GM12878 (cell line): Measurements from ENCODE around the gene XIRP1. TPM values are rescaled to one million over a fixed set of nuclear protein-coding genes. Genes with fewer than 3 reads are reported as not detected.

Source experiments
- ATAC-seq: fragments of 200-7000 bp; cut with Tn5 transposase; 3 replicates; pipeline ENCODE4 v1.9.1; 2020; ENCODE audit warnings: mild to moderate bottlenecking, moderate library complexity
- BruUV-seq: library from RNA; stranded (reverse); fragments of 400-500 nt; replicated peaks from 2 replicates; lab custom pipeline; 2021; lab: Mats Ljungman, UMichigan
- CTCF ChIA-PET: fragments of 300-600 bp; sonication (Branson Sonifier 250); formaldehyde crosslinking; extraction: SDS; loops from one replicate; lab custom pipeline; 2021; ENCODE audit warnings: inconsistent platforms; lab: Yijun Ruan, JAX
- POLR2A ChIA-PET: fragments of 350-600 bp; formaldehyde crosslinking; extraction: SDS; loops from one replicate; lab custom pipeline; 2021; ENCODE audit warnings: inconsistent platforms; lab: Charles Lee
- RAD21 ChIA-PET: fragments of 300-600 bp; sonication (Branson Sonifier 250); formaldehyde crosslinking; loops from one replicate; lab custom pipeline; 2023; ENCODE audit warnings: antibody characterized with exemption; ENCODE audit not compliant: unreplicated experiment; lab: Charles Lee
- SMC1A ChIA-PET: fragments of 300-600 bp; sonication (Branson Sonifier 250); formaldehyde crosslinking; loops from one replicate; lab custom pipeline; 2023; ENCODE audit not compliant: unreplicated experiment, uncharacterized antibody; lab: Charles Lee
- DNase-seq: peaks from one replicate; pipeline ENCODE4 v3.0.0-alpha.2; 2011; ENCODE audit warnings: low read depth, low spot score
- FAIRE-seq: peaks from 3 replicates; lab custom pipeline; 2011; peaks lifted over from hg19 to GRCh38; lab: Jason Lieb, UNC
- H2AFZ ChIP-seq: 2 replicates; pipeline ENCODE4 v1.6.0; 2011; ENCODE audit warnings: low read depth, low read length, control low read depth; ENCODE audit not compliant: control insufficient read depth
- H3K27ac ChIP-seq: 2 replicates; pipeline ENCODE4 v1.5.1; 2011; ENCODE audit warnings: control low read depth; ENCODE audit not compliant: control insufficient read depth, insufficient read depth
- H3K27me3 ChIP-seq, 2 experiments: replicated peaks in 1 of 2; 2 replicates each; pipeline versions ENCODE4 v1.6.0 to v1.6.1; 2011; ENCODE audit warnings: low read length in 1 of 2; ENCODE audit not compliant: control insufficient read depth in 2 of 2, insufficient read depth in 2 of 2
- H3K36me3 ChIP-seq, 2 experiments: 2 replicates each; pipeline ENCODE4 v1.5.1; 2011; ENCODE audit warnings: low read length in 1 of 2; ENCODE audit not compliant: control insufficient read depth in 2 of 2, insufficient read depth in 2 of 2
- H3K4me1 ChIP-seq: 2 replicates; pipeline ENCODE4 v1.6.1; 2011; ENCODE audit warnings: mild to moderate bottlenecking, low read length, moderate library complexity, mixed read lengths; ENCODE audit not compliant: control insufficient read depth, insufficient read depth
- H3K4me2 ChIP-seq: 2 replicates; pipeline ENCODE4 v1.6.0; 2011; ENCODE audit warnings: control low read depth; ENCODE audit not compliant: control insufficient read depth, insufficient read depth
- H3K4me3 ChIP-seq: fragments of 200-600 bp; sonication (generic); 2 replicates; pipeline ENCODE4 v1.5.1; 2016
- H3K79me2 ChIP-seq: 2 replicates; pipeline ENCODE4 v1.6.0; 2011; ENCODE audit warnings: low read length; ENCODE audit not compliant: control insufficient read depth, insufficient read depth
- H3K9ac ChIP-seq: 2 replicates; pipeline ENCODE4 v1.8.0; 2011; ENCODE audit warnings: low read length, control low read depth, mixed read lengths; ENCODE audit not compliant: control insufficient read depth, insufficient read depth
- H3K9me3 ChIP-seq: replicated peaks from 3 replicates; pipeline ENCODE4 v1.5.1; 2011; ENCODE audit warnings: mild to moderate bottlenecking, low read length; ENCODE audit not compliant: control insufficient read depth, insufficient read depth
- H4K20me1 ChIP-seq: 2 replicates; pipeline ENCODE4 v1.6.0; 2011; ENCODE audit not compliant: control insufficient read depth, insufficient read depth
- ATF2 ChIP-seq: IDR thresholded peaks from 2 replicates; pipeline ENCODE4 v1.6.1; 2012; ENCODE audit warnings: low read length, inconsistent platforms
- CREB1 ChIP-seq: IDR thresholded peaks from 2 replicates; pipeline ENCODE4 v1.6.1; 2012; ENCODE audit warnings: low read depth, mild to moderate bottlenecking, inconsistent platforms
- CREM ChIP-seq: IDR thresholded peaks from 2 replicates; pipeline ENCODE4 v1.6.1; 2014; ENCODE audit warnings: antibody characterized with exemption, low read depth
- EGR1 ChIP-seq, 2 experiments: IDR thresholded peaks; 1 replicate in 1 of 2; 2 replicates in 1 of 2; pipeline ENCODE4 v1.6.1; 2011 to 2012; ENCODE audit warnings: low read depth in 2 of 2, low read length in 2 of 2, borderline replicate concordance in 1 of 2, mild to moderate bottlenecking in 1 of 2, moderate library complexity in 1 of 2
- EP300 ChIP-seq, 2 experiments: fragments of 150-350 bp in 1 of 2; IDR thresholded peaks; 2 replicates each; pipeline ENCODE4 v1.6.1; 2011 to 2012; ENCODE audit warnings: low read depth in 2 of 2, low read length in 2 of 2, borderline replicate concordance in 1 of 2, improper control_type of control experiment in 1 of 2, inconsistent platforms in 1 of 2; ENCODE audit not compliant: control insufficient read depth in 1 of 2
- IRF3 ChIP-seq: fragments of 450-650 bp; IDR thresholded peaks from 2 replicates; pipeline ENCODE4 v1.6.1; 2014; ENCODE audit warnings: mild to moderate bottlenecking
- NFYB ChIP-seq: IDR thresholded peaks from 2 replicates; pipeline ENCODE4 v1.6.1; 2011; ENCODE audit warnings: low read depth, mild to moderate bottlenecking, low read length, improper control_type of control experiment, moderate library complexity; ENCODE audit not compliant: insufficient read depth
- RFX5 ChIP-seq: IDR thresholded peaks from 2 replicates; pipeline ENCODE4 v1.6.1; 2011; ENCODE audit warnings: low read depth, low read length, improper control_type of control experiment
- SREBF2 ChIP-seq: IDR thresholded peaks from 2 replicates; pipeline ENCODE4 v1.6.1; 2012; ENCODE audit warnings: mild to moderate bottlenecking, low read length
- SUPT20H ChIP-seq: IDR thresholded peaks from 2 replicates; pipeline ENCODE4 v1.6.1; 2011; ENCODE audit warnings: low read depth, mild to moderate bottlenecking, low read length, moderate library complexity, borderline replicate concordance; ENCODE audit not compliant: control insufficient read depth
- TAF1 ChIP-seq: IDR thresholded peaks from 2 replicates; pipeline ENCODE4 v1.6.1; 2011; ENCODE audit warnings: mild to moderate bottlenecking, low read depth, low read length, borderline replicate concordance
- YBX1 ChIP-seq: fragments of 450-650 bp; IDR thresholded peaks from 2 replicates; pipeline ENCODE4 v1.6.1; 2016; ENCODE audit warnings: antibody characterized with exemption
- ZNF384 ChIP-seq: IDR thresholded peaks from 2 replicates; pipeline ENCODE4 v1.6.1; 2012; ENCODE audit warnings: low read depth, mild to moderate bottlenecking, low read length, improper control_type of control experiment, borderline replicate concordance
- ZSCAN29 ChIP-seq: fragments of 450-650 bp; IDR thresholded peaks from 2 replicates; pipeline ENCODE4 v1.6.1; 2017; ENCODE audit warnings: mild to moderate bottlenecking, moderate library complexity
- WGBS: methylation state at CpG from one replicate; pipeline ENCODE4 v1.1.6; 2016; ENCODE audit warnings: low lambda C conversion rate; ENCODE audit not compliant: insufficient replicate concordance, insufficient coverage; ENCODE audit errors: missing lambda C conversion rate; 5-methylcytosine and 5-hydroxymethylcytosine counted together
- in situ Hi-C: fragments of 300-500 bp; cut with MboI; formaldehyde crosslinking; loops from 9 replicates; pipeline ENCODE4 v1.14.3; 2018; ENCODE audit warnings: mixed read lengths
- intact Hi-C: fragments of 100-400 bp; cut with micrococcal nuclease; formaldehyde crosslinking; loops from one replicate; pipeline ENCODE4 v1.14.2; 2022; ENCODE audit not compliant: unreplicated experiment
- polyA plus RNA-seq, 11 experiments: library from polyadenylated mRNA; depleted of rRNA in 4 of 11; unstranded in 6 of 11; stranded (reverse) in 5 of 11; fragments of >200 nt; fragmentation: Nextera tagmentation in 4 of 11; fragmentation: Illumina TruSeq in 1 of 11; extraction: Ambion mirVana in 4 of 11; extraction: Trizol in 1 of 11; gene quantifications; 1 replicate in 1 of 11; 2 replicates in 10 of 11; pipeline versions ENCODE4 v1.2.1 to v1.2.3, GENCODE V29; 2011 to 2016; ENCODE audit warnings: inconsistent platforms in 2 of 11, missing spikeins in 2 of 11, low read depth in 1 of 11
- total RNA-seq, 4 experiments: library from RNA; depleted of rRNA in 3 of 4; stranded (reverse); fragments of >200 nt in 3 of 4; fragmentation: Illumina TruSeq in 1 of 4; extraction: Trizol in 1 of 4; gene quantifications; 2 replicates each; pipeline versions ENCODE4 v1.2.1 to v1.2.3, GENCODE V29; 2013 to 2021

Gene XIRP1
- total and polyA plus RNA-seq, 10 of the 15 experiments (the other 5 are each of a cell fraction or from before 2014, with no cell fraction given): 0.03 to 0.38 (median 0.08) TPM; not detected in 1

- Histone ChIP-seq H3K9me3 (no peaks in the 10 kb centered on the region), H3K27me3 (0 out of 4 replicates have a peak, but pooled peaks cover 0 to 1% of the 10 kb centered on the region in 2 experiments), H3K4me1 (peaks cover 3% of the 10 kb centered on the region; the same call in 1 of the 2 replicates), H3K4me2 (no peak overlapping the region), H3K4me3 (no peak overlapping the region), H3K36me3 (no peaks in the 10 kb centered on the region), H4K20me1 (no peaks in the 10 kb centered on the region), H2AFZ (no peak overlapping the region), H3K79me2 (no peaks in the 10 kb centered on the region), H3K9ac (no peak overlapping the region), H3K27ac (no peak overlapping the region)
- 21% methylated on average over 4 of the region's 4 CpGs for WGBS
- no peak for DNase-seq
- SMC1A ChIA-PET: interaction anchor here (0.7 to 25.3 kb wide), 4 partner anchors 11 to 83 kb away, joined by 3 to 648 read pairs (median 8); partner anchors contain the start of genes CX3CR1 and XIRP1
- CTCF ChIA-PET: interaction anchor here (0.7 to 6.3 kb wide), 4 partner anchors 9 to 86 kb away, joined by 3 to 89 read pairs (median 20); partner anchors contain the start of gene XIRP1
- BruUV-seq: no TSS peak
- TF ChIP-seq EP300 (IDR thresholded peaks at IDR 0.05; ENCODE audit: borderline replicate concordance in 1 of 2, control insufficient read depth in 1 of 2, low read depth in 2 of 2, low read length in 2 of 2): no peak
- no peak for TF ChIP-seq YBX1
- no peak for TF ChIP-seq NFYB
- no peak for TF ChIP-seq CREB1
- no peak for TF ChIP-seq ZNF384
- no peak for TF ChIP-seq RFX5
- TF ChIP-seq CREM: no peak
- no peak for TF ChIP-seq IRF3
- TF ChIP-seq SREBF2: no peak
- no peak for TF ChIP-seq EGR1 (IDR thresholded peaks at IDR 0.05; ENCODE audit: borderline replicate concordance in 1 of 2, low read depth in 2 of 2, low read length in 2 of 2)
- no peak for TF ChIP-seq ZSCAN29
- TF ChIP-seq TAF1: no peak
- TF ChIP-seq SUPT20H: no peak
- TF ChIP-seq ATF2: no peak
- POLR2A ChIA-PET: interaction anchor here (1.3 kb wide), 1 partner anchor 12 kb away, joined by 3 read pairs; no protein-coding TSS in a partner anchor
- FAIRE-seq: no peak
- RAD21 ChIA-PET: interaction anchor here (1.3 to 3.3 kb wide), 2 partner anchors 14 to 85 kb away, joined by 5 to 17 read pairs; no protein-coding TSS in a partner anchor
- ATAC-seq: no peak
- intact Hi-C loops: no loop called here
- in situ Hi-C loops: no loop called here
Measured at GRCh38 chr3:39203402-39203801, 11.0 kb upstream of the XIRP1 start.
